Non-pigmented ciliary epithelial cell (primary cell): ENCODE measurements around the gene CACNA2D1.
"Not testable (repeated sequence)": the region's sequence is repeated elsewhere in the genome, so short reads cannot be mapped to it uniquely, and the experiment has no call there.

Experiments
- DNase-seq: peaks from one replicate; pipeline ENCODE4 v3.0.0-alpha.2; 2010; ENCODE audit warnings: low read depth

CACNA2D1 gene

DNA sequence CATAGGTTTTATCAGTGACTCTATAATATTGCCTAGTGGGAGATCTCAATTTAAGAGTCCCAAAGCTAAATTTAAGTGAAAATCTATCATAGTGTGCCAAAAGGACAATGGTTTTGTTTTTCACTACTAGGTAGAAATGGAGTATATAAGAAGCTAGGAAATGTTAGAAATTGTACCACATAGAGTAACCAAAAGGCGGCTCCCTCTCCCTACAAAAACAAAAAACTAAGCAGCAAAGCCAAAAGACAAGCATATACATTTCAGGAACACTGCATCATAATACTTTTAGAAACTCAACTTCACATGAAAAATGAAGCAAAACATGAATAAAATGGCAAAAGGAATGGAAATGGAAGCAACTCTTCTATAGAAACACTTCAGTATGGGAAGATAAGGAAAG lies 271.6 kb downstream of the CACNA2D1 start:
- DNase-seq, result no peak

DNA sequence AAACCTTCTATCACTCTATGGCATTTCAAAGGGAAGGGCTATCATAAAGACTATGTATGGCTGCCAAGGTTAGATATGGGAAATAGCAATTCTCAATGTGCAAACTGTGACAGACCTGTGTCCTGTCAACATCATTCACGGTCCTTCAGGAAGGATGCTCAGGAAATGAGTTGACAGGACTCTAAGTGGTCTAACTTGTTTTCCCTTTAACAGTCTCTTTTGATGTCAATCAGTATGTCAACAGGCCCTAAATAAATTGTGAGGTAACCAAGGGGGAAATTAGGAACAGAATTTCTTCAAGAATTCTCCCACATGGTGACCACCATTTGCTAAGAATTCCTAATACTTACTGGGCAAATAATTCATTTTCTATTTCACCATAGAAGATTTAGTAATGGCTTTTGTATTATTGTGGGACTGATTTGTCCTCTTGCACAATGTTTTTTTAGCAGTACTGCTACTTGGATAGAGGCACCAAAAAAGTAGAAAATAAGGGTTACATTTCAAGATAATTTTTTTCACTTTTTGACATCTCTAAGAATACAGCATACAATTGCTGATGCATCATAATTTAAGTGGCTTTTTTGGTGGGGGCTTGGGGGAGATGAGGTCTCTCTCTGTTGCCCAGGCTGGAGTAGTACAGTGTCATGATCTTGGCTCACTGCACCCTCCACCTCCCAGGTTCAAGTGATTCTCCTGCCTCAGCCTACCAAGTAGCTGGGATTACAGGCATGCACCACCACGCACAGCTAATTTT lies 275.8 kb downstream of the CACNA2D1 start:
- DNase-seq, result no peak

- DNase-seq, result no peak
Observed at GRCh38 chr7:82166260-82167015, 277.1 kb downstream of the CACNA2D1 start.

- peak; percentile 43 for DNase-seq
Observed at GRCh38 chr7:82164813-82165212, 278.8 kb downstream of the CACNA2D1 start.

DNA sequence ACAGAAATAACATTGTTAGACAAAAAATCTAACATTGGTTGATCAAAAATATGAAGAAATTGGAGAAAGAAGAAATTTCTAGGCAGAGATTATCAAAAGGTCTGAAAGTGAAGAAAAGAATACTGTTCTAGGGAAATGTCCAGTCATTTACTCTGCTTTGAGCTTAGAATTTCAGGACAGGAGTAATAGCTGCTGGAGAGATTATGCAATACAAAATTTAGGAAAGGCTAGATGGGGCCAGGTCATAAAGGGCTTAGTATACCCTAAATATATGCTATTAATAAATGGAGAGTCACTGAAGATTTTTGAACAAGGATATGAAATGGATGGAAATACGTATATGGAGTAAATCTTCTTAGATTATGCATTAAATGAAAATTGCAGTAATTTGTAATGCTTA lies 279.2 kb downstream of the CACNA2D1 start:
- no peak for DNase-seq

- no peak for DNase-seq
Observed at GRCh38 chr7:82163586-82163985, 280.0 kb downstream of the CACNA2D1 start.

DNA sequence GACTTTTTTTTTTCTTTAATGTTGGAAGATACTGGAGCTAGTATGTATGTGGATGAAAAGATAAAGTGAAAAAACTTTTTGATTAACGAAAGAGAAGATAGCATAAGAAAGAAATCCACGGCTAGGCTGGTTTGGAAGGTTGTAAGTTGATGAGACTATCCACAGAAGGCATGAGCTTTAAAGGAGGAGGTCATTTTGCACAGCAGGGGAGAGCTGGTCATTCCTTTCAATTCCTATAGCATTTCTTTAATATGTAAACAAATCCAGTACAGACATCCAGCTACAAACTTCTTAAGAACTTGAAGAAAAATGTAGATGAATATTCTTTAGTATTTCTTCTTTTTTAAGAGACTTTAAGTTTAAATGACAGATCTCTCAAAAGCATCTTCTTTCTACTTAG lies 281.3 kb downstream of the CACNA2D1 start:
- no peak for DNase-seq

DNA sequence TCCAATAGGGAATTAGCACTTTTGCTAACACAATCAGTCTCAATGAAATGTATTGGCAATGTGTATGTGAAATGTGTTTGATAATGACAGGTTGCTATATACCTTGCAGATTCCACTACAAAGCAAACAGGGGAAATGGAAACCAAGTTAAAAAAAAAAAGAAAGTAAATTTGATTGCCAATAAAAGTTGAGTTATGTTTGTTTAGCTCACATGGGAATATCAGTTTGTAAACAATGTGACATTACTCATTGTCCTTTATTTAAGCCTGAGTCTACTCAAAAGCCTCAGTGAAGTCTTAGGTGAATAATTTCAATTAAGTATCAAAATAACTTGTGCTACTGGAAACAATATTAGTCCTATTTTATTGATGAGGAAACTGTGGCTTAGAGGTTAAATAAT lies 285.2 kb downstream of the CACNA2D1 start:
- no peak for DNase-seq

DNA sequence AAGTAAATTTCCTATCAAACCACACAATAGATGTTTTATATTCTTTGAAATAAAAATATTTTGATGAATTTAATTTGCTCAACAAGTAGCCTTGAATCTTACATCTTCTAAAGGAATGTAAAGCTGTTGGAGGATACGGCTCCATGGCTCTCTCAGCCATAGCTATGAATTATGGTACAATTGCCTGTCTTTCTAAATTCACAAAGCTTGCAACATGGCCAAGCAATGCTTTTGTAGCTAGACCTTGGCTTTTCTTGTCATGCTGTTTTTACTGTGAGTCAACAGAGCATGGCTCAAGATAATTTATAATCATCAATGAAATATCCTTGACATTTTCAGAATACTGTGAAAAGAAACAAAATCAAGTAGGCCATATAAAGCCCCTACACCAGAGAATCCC lies 286.7 kb downstream of the CACNA2D1 start:
- DNase-seq, result no peak

- no peak for DNase-seq
Observed at GRCh38 chr7:82156168-82156567, 287.4 kb downstream of the CACNA2D1 start.

DNA sequence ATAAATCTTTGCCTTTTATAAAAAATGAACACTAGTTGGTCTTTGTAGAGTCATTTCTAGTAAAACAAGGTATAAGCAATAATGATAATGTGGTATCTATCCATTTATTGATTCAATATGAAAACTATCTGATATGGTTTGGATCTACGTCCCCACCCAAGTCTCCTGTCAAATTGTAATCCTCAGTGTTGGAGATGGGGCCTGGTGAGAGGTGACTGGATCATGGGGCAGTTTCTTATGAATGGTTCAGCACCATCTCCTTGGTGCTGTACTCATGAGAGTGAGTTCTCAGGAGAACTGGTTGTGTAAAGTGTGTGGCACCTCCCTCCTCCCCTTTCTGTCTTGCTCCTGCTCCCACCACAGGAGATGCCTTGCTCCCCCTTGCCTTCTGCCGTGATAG lies 288.8 kb downstream of the CACNA2D1 start:
- DNase-seq, result no peak

DNA sequence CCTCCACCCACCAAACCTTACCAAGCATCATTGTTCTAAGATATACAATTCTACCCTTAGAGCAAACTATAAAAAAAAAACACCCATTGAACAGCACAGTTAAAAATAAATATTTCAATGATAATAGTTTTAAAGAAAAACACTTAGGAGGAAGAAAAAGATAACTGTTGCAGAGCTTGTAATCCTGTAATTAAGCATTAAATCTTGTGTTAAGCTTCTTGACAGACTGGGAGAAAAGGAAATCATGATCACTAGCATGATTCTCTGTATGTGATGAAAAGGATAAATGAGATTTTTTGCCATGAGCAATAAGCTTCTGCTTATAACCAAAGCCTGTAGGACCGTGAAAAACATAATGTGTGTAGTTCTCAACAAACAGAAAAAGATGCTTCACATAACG lies 289.8 kb downstream of the CACNA2D1 start:
- DNase-seq, result no peak

GRCh38 chr7:82152858-82153257 lies 290.7 kb downstream of the CACNA2D1 start:
- DNase-seq, result no peak

DNA sequence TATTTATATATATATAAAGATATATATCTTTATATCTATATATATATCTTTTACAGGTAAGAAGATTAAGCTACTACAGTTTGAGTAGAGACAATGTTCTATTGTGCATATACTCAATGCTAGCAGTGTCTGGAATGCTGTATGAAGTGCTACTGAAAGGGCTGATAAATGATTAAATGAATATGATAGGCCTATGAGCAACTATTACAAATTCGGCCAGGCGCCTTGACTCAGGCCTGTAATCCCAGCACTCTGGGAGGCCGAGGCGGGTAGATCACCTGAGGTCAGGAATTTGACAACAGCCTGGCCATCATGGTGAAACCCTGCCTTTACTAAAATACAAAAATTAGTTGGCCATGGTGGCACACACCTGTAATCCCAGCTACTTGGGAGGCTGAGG lies 297.1 kb downstream of the CACNA2D1 start:
- no peak for DNase-seq

DNA sequence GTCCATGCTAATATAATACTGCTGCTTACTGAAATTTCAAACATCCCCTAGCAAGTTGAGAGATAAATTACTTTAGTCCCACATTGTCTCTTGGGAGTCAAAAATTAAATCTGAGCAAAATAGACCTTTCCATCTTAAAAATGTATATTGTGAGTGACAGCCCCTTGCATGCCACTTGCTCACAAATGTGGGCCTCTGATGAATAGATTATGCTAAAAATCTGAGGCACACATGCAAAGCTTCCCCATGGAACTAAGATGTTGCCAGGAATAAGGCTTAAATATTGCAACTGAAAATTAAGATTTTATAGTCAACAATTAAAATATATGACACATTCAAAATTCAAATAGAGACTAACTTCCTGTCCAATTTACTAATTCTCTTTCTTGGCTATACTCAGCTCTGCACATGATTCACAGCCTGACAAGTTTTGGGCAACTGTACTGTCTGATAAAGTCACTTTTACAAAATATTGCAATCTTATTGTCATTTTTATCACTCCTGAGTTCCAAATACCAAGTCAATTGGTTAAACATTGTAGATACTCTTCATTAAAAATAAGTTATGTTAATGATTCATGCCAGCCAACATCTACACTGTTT lies 301.2 kb downstream of the CACNA2D1 start:
- DNase-seq, result no peak

- DNase-seq, result peak; percentile 44
Observed at GRCh38 chr7:82141427-82141826, 302.1 kb downstream of the CACNA2D1 start.

DNA sequence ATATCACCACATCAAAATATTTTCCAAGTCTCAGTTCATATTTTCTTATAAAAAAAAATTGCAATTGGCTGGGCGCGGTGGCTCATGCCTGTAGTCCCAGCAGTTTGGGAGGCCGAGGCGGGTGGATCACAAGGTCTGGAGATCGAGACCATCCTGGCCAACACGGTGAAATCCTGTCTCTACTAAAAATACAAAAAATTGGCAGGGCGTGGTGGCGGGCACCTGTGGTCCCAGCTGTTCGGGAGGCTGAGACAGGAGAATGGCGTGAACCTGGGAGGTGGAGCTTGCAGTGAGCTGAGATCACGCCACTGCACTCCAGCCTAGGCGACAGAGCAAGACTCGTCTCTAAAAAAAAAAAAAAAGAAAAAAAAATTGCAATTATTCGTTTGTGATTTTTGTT lies 303.0 kb downstream of the CACNA2D1 start:
- DNase-seq, result not testable (repeated sequence)

DNA sequence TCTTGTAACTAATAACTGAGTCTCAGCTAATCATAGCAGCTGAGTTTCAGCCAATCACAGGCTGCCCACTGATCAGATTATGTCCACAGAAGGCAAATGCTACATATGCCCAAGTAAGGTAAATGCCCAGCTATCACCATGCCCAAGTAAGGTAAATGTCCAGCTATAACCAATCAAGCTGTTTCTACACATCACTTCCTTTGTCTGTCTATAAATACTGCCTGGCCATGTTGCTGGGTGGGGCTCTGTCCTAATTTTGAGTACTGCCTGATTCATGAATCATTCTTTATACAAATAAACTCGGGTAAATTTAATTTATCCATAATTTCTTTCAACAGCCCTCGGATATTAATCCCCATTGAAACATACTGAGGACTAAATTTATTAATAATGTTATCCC lies 312.4 kb downstream of the CACNA2D1 start:
- DNase-seq, result no peak

- no peak for DNase-seq
Observed at GRCh38 chr7:82129091-82129490, 314.5 kb downstream of the CACNA2D1 start.

DNA sequence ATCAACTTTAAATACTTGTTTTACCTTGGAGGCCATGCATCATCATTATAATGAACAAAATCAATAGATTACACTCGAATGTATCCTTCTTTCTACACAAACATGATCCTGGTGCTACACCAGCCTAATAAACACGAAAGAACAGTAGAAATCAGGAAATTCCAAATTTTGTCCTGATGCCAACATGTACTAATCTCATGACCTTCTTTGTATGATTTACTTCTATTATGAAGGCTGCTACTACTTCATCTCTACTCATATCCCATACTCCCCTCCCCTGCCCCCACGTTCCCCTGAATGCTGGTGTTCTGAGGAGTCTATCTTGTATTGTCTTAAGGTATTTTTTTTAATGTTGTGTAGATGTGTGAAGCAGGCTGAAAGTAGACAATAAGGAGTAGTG lies 315.0 kb downstream of the CACNA2D1 start:
- DNase-seq, result no peak

DNA sequence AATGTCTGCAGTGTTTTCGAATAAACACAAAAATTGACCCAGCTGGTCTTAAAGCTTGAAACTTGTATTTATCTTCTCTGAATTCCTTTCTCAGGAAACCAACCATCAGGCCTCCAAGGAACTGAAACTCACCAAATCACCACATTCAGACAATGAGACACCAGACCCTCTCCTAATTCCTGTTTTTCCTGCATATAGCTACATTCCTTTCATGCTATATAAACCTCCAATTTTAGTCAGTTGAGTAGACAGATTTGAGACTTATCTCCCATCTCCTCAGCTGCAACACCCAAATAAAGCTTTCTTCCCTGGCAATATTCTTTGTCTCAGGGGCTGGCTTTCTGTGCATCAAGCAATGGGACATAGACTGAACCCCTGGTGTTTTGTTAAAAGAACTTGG lies 317.0 kb downstream of the CACNA2D1 start:
- DNase-seq, result no peak

- DNase-seq, result no peak
Observed at GRCh38 chr7:82124445-82124844, 319.1 kb downstream of the CACNA2D1 start.

- DNase-seq, result no peak
Observed at GRCh38 chr7:82122275-82122674, 321.3 kb downstream of the CACNA2D1 start.
